Keratinocyte (primary cell): ENCODE results near the gene RAB11FIP3. TPM values are rescaled to one million over a fixed set of nuclear protein-coding genes. Genes with fewer than 3 reads are reported as not detected.

ENCODE experiments used
- DNase-seq: peaks from one replicate; pipeline ENCODE4 v3.0.0-alpha.2; 2011; ENCODE audit warnings: low read depth, missing footprints, low spot score
- FAIRE-seq: peaks from 2 replicates; lab custom pipeline; 2011; peaks lifted over from hg19 to GRCh38; lab: Jason Lieb, UNC
- H2AFZ ChIP-seq: 2 replicates; pipeline ENCODE4 v1.6.0; 2012; ENCODE audit warnings: low read length, control low read depth, inconsistent platforms; ENCODE audit not compliant: control insufficient read depth
- H3K27ac ChIP-seq: 2 replicates; pipeline ENCODE4 v1.5.1; 2011; ENCODE audit warnings: low read length; ENCODE audit not compliant: control insufficient read depth, insufficient read depth
- H3K27me3 ChIP-seq: 3 replicates; pipeline ENCODE4 v1.6.0; 2011; ENCODE audit warnings: low read length; ENCODE audit not compliant: control insufficient read depth, insufficient read depth; ENCODE audit errors: extremely low read depth
- H3K36me3 ChIP-seq, 2 experiments: 2 replicates in 1 of 2; 3 replicates in 1 of 2; pipeline ENCODE4 v1.5.1; 2011; ENCODE audit warnings: low read length in 2 of 2, mild to moderate bottlenecking in 1 of 2; ENCODE audit not compliant: control insufficient read depth in 2 of 2, insufficient read depth in 2 of 2; ENCODE audit errors: extremely low read depth in 1 of 2
- H3K4me1 ChIP-seq: 3 replicates; pipeline ENCODE4 v1.5.1; 2011; ENCODE audit warnings: low read length; ENCODE audit not compliant: control insufficient read depth, insufficient read depth; ENCODE audit errors: extremely low read depth
- H3K4me2 ChIP-seq: 3 replicates; pipeline ENCODE4 v1.6.0; 2011; ENCODE audit warnings: low read depth, low read length; ENCODE audit not compliant: control insufficient read depth, insufficient read depth; ENCODE audit errors: extremely low read depth
- H3K4me3 ChIP-seq, 3 experiments: fragments of 200-600 bp in 1 of 3; sonication (generic) in 1 of 3; 2 replicates in 2 of 3; 3 replicates in 1 of 3; pipeline ENCODE4 v1.5.1; 2011 to 2016; ENCODE audit warnings: low read length in 3 of 3, mild to moderate bottlenecking in 3 of 3, control low read depth in 2 of 3, inconsistent platforms in 1 of 3, low read depth in 1 of 3, mixed read lengths in 1 of 3, mixed run types in 1 of 3, moderate library complexity in 1 of 3; ENCODE audit not compliant: control insufficient read depth in 2 of 3, insufficient read depth in 2 of 3; ENCODE audit errors: extremely low read depth in 1 of 3
- H3K79me2 ChIP-seq: 2 replicates; pipeline ENCODE4 v1.6.0; 2012; ENCODE audit warnings: low read length; ENCODE audit not compliant: control insufficient read depth, insufficient read depth
- H3K9ac ChIP-seq: 3 replicates; pipeline ENCODE4 v1.6.0; 2011; ENCODE audit warnings: low read length; ENCODE audit not compliant: control insufficient read depth, insufficient read depth; ENCODE audit errors: extremely low read depth
- H3K9me1 ChIP-seq: 3 replicates; pipeline ENCODE4 v1.6.0; 2011; ENCODE audit warnings: low read length; ENCODE audit not compliant: control insufficient read depth, insufficient read depth; ENCODE audit errors: extremely low read depth
- H3K9me3 ChIP-seq: 2 replicates; pipeline ENCODE4 v1.5.1; 2012; ENCODE audit warnings: low read depth, low read length; ENCODE audit not compliant: control insufficient read depth
- H4K20me1 ChIP-seq: 3 replicates; pipeline ENCODE4 v1.6.0; 2011; ENCODE audit warnings: low read length; ENCODE audit not compliant: control insufficient read depth, insufficient read depth; ENCODE audit errors: extremely low read depth
- CTCF ChIP-seq, 3 experiments: IDR thresholded peaks in 1 of 3; conservative IDR thresholded peaks in 1 of 3; optimal IDR thresholded peaks in 1 of 3; 2 replicates in 2 of 3; 3 replicates in 1 of 3; pipeline versions ENCODE3 to v1.5.1; 2011; ENCODE audit warnings: low read length in 3 of 3, mild to moderate bottlenecking in 3 of 3, moderate library complexity in 2 of 3, control low read depth in 1 of 3, inconsistent platforms in 1 of 3; ENCODE audit not compliant: insufficient read depth in 2 of 3; ENCODE audit errors: extremely low read depth in 1 of 3
- EZH2 ChIP-seq: IDR thresholded peaks from one replicate; pipeline ENCODE4 v1.6.1; 2012; ENCODE audit warnings: inconsistent platforms, mild to moderate bottlenecking, low read length, moderate library complexity
- dilution Hi-C: fragments of 300-500 bp; cut with MboI; formaldehyde crosslinking; loops from one replicate; pipeline ENCODE4 v1.7.0; 2020; ENCODE audit warnings: low sequenced_read_pairs; ENCODE audit not compliant: extremely low pct_ligation_motif_present
- polyA plus RNA-seq, 5 experiments: library from polyadenylated mRNA; depleted of rRNA in 3 of 5; stranded (reverse) in 3 of 5; stranded (forward) in 1 of 5; unstranded in 1 of 5; fragments of >200 nt; gene quantifications; 1 replicate in 1 of 5; 2 replicates in 3 of 5; 3 replicates in 1 of 5; pipeline versions ENCODE4 v1.2.1 to v1.2.3, GENCODE V29; 2011 to 2012; ENCODE audit warnings: missing spikeins in 2 of 5, low read depth in 1 of 5, low replicate concordance in 1 of 5

Gene RAB11FIP3
- polyA plus RNA-seq, 1 donor (not counting 4 experiments of a cell fraction or from before 2014, with no cell fraction given), result 6.4 TPM

GRCh38 chr16:530111-530817, 104.8 kb downstream of the RAB11FIP3 start:
- Histone ChIP-seq H3K9ac (no peak overlapping the region), H3K9me3 (no peaks in the 10 kb centered on the region), H3K4me3 (no peak overlapping the region), H4K20me1 (peaks cover 40% of the 10 kb centered on the region), H3K9me1 (peaks cover 3% of the 10 kb centered on the region), H3K79me2 (peaks cover 83% of the 10 kb centered on the region), H3K36me3 (peaks cover 0 to 8% of the 10 kb centered on the region in 2 experiments), H3K4me2 (no peak overlapping the region), H3K4me1 (peaks cover 28% of the 10 kb centered on the region), H3K27ac (no peak overlapping the region), H3K27me3 (no peaks in the 10 kb centered on the region), H2AFZ (no peak overlapping the region)
- DNase-seq (no peak), FAIRE-seq (no peak)
- dilution Hi-C loops, result no loop called here
- TF ChIP-seq CTCF (optimal IDR thresholded peaks at IDR 0.05 in 1 of 3, IDR thresholded peaks at IDR 0.05 in 1 of 3, conservative IDR thresholded peaks at IDR 0.05 in 1 of 3; ENCODE audit: extremely low read depth in 1 of 3, insufficient read depth in 2 of 3, low read length in 3 of 3) (no peak), EZH2 (no peak)

GRCh38 chr16:531494-532125, 106.2 kb downstream of the RAB11FIP3 start:
- no peak overlapping the region for H3K4me2 ChIP-seq
- no peak for FAIRE-seq
- peaks cover 45% of the 10 kb centered on the region for H4K20me1 ChIP-seq
- no peak for DNase-seq
- peaks cover 21% of the 10 kb centered on the region for H3K4me1 ChIP-seq
- H3K27me3 ChIP-seq, result no peaks in the 10 kb centered on the region
- TF ChIP-seq CTCF (optimal IDR thresholded peaks at IDR 0.05 in 1 of 3, IDR thresholded peaks at IDR 0.05 in 1 of 3, conservative IDR thresholded peaks at IDR 0.05 in 1 of 3; ENCODE audit: extremely low read depth in 1 of 3, insufficient read depth in 2 of 3, low read length in 3 of 3) (no peak), EZH2 (no peak)
- H2AFZ ChIP-seq, result no peak overlapping the region
- dilution Hi-C loops, result no loop called here
- H3K79me2 ChIP-seq, result peaks cover 86% of the 10 kb centered on the region
- H3K9me3 ChIP-seq, result no peaks in the 10 kb centered on the region
- no peak overlapping the region for H3K27ac ChIP-seq
- peaks cover 3 to 9% of the 10 kb centered on the region in 2 experiments for H3K36me3 ChIP-seq
- H3K4me3 ChIP-seq, result no peak overlapping the region
- peaks cover 4% of the 10 kb centered on the region for H3K9me1 ChIP-seq
- H3K9ac ChIP-seq, result no peak overlapping the region
